ENCODE results near the gene OSBP2.

Gene OSBP2

DNA sequence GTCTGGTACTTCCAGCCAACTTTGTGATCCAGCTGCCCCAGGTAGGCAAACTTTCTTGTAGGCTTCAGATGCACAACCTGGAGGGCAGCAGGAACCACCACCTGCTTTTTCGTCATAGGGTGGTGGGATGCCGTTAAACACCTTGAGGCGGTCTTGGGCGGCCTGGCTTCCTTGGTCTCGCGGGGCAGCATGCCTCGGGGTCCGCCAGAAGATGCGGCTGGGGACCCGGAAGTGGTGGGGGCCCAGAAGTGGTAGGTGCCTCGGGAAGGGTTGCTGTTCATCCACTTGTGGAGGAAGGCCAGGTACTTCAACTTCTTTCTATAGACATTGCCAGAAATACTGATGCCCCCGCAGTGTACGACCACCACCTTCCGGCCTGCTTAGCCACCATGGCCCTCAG lies 40.3 kb upstream of the OSBP2 start:
- no peaks in the 10 kb centered on the region for H3K27me3 ChIP-seq (ENCODE audit: insufficient read depth, low read length, poor library complexity, severe bottlenecking)
- no peak overlapping the region for H3K9ac ChIP-seq (ENCODE audit: low read depth, low read length, poor library complexity, severe bottlenecking)
- no peak overlapping the region for H3K4me2 ChIP-seq (ENCODE audit: low read depth, low read length, poor library complexity, severe bottlenecking)
- H3K79me2 ChIP-seq (ENCODE audit: insufficient read depth, low read length), result no peaks in the 10 kb centered on the region
- no peak overlapping the region for H2AFZ ChIP-seq (ENCODE audit: low read length)
- H3K4me3 ChIP-seq (ENCODE audit: low read length, poor library complexity, severe bottlenecking), result no peak overlapping the region
- no peaks in the 10 kb centered on the region for H3F3A ChIP-seq (ENCODE audit: low read depth)
- TF ChIP-seq CTCF (conservative IDR thresholded peaks at IDR 0.05; ENCODE audit: low read length) (no peak), EZH2phosphoT487 (IDR thresholded peaks at IDR 0.05; ENCODE audit: borderline replicate concordance) (no peak)
- no peaks in the 10 kb centered on the region for H3K36me3 ChIP-seq (ENCODE audit: insufficient read depth, low read length)
- no peaks in the 10 kb centered on the region for H4K20me1 ChIP-seq (ENCODE audit: insufficient read depth, low read length, poor library complexity, severe bottlenecking)
- no peaks in the 10 kb centered on the region for H3K9me2 ChIP-seq (replicated peaks; ENCODE audit: low read depth, low read length)
- H3K4me1 ChIP-seq (ENCODE audit: insufficient read depth, low read length, poor library complexity, severe bottlenecking), result no peaks in the 10 kb centered on the region
- no peaks in the 10 kb centered on the region for H3K9me3 ChIP-seq (ENCODE audit: insufficient read depth, low read depth, low read length)

DNA sequence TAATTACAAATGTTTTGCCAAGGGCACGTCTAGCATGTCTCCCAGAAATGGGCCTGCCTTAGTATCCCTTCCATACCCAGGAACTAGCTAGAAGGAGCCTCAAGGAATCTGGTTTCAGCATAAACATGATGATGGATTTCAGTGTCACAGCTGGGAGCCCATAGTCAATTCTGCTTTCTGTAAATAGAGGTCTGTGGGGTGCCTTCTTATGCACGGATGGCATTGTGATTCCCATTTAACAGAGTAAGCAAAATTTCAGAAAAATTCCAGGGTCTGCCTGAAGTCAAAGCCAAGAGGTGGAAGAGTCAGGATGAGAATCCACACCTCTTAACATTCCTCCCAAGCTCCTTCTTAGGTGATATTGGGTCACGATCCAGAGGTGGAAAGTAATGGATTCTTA lies 39.1 kb upstream of the OSBP2 start:
- TF ChIP-seq EZH2phosphoT487 (IDR thresholded peaks at IDR 0.05; ENCODE audit: borderline replicate concordance) (no peak), CTCF (conservative IDR thresholded peaks at IDR 0.05; ENCODE audit: low read length) (no peak)
- Histone ChIP-seq H4K20me1 (ENCODE audit: insufficient read depth, low read length, poor library complexity, severe bottlenecking) (no peaks in the 10 kb centered on the region), H3K4me3 (ENCODE audit: low read length, poor library complexity, severe bottlenecking) (no peak overlapping the region), H3K27me3 (ENCODE audit: insufficient read depth, low read length, poor library complexity, severe bottlenecking) (no peaks in the 10 kb centered on the region), H3K36me3 (ENCODE audit: insufficient read depth, low read length) (no peaks in the 10 kb centered on the region), H3K4me2 (ENCODE audit: low read depth, low read length, poor library complexity, severe bottlenecking) (no peak overlapping the region), H3K4me1 (ENCODE audit: insufficient read depth, low read length, poor library complexity, severe bottlenecking) (no peaks in the 10 kb centered on the region), H2AFZ (ENCODE audit: low read length) (no peak overlapping the region), H3K9me3 (ENCODE audit: insufficient read depth, low read depth, low read length) (no peaks in the 10 kb centered on the region), H3K9me2 (replicated peaks; ENCODE audit: low read depth, low read length) (no peaks in the 10 kb centered on the region), H3F3A (ENCODE audit: low read depth) (no peaks in the 10 kb centered on the region), H3K9ac (ENCODE audit: low read depth, low read length, poor library complexity, severe bottlenecking) (no peak overlapping the region), H3K79me2 (ENCODE audit: insufficient read depth, low read length) (no peaks in the 10 kb centered on the region)

GRCh38 chr22:30662040-30662439 lies 32.6 kb upstream of the OSBP2 start:
- no peak overlapping the region for H2AFZ ChIP-seq (ENCODE audit: low read length)
- TF ChIP-seq CTCF (conservative IDR thresholded peaks at IDR 0.05; ENCODE audit: low read length), result no peak
- H3K4me1 ChIP-seq (ENCODE audit: insufficient read depth, low read length, poor library complexity, severe bottlenecking), result peaks cover 5% of the 10 kb centered on the region
- no peaks in the 10 kb centered on the region for H3K36me3 ChIP-seq (ENCODE audit: insufficient read depth, low read length)
- no peak overlapping the region for H3K9ac ChIP-seq (ENCODE audit: low read depth, low read length, poor library complexity, severe bottlenecking)
- no peaks in the 10 kb centered on the region for H4K20me1 ChIP-seq (ENCODE audit: insufficient read depth, low read length, poor library complexity, severe bottlenecking)
- no peak overlapping the region for H3K4me3 ChIP-seq (ENCODE audit: low read length, poor library complexity, severe bottlenecking)
- no peak overlapping the region for H3K4me2 ChIP-seq (ENCODE audit: low read depth, low read length, poor library complexity, severe bottlenecking)
- H3K79me2 ChIP-seq (ENCODE audit: insufficient read depth, low read length), result no peaks in the 10 kb centered on the region
- H3F3A ChIP-seq (ENCODE audit: low read depth), result no peaks in the 10 kb centered on the region
- H3K9me3 ChIP-seq (ENCODE audit: insufficient read depth, low read depth, low read length), result no peaks in the 10 kb centered on the region
- no peaks in the 10 kb centered on the region for H3K27me3 ChIP-seq (ENCODE audit: insufficient read depth, low read length, poor library complexity, severe bottlenecking)
- no peaks in the 10 kb centered on the region for H3K9me2 ChIP-seq (replicated peaks; ENCODE audit: low read depth, low read length)

Data from Loucy (cell line).